Activated naive CD4-positive, alpha-beta T cell treated with anti-CD3 and anti-CD28 coated beads, Interleukin-2, amount 10 ng/mL, durations not matched to agents 7 days and 5 days (primary cell): ENCODE data around the gene CKM.
"Not testable (repeated sequence)": the region's sequence is repeated elsewhere in the genome, so short reads cannot be mapped to it uniquely, and the experiment has no call there.

Experiments
- CTCF ChIA-PET: fragments of 350-600 bp; sonication (Branson Sonifier 250); formaldehyde crosslinking; loops from one replicate; lab custom pipeline; 2021; ENCODE audit warnings: antibody characterized with exemption; lab: Charles Lee
- DNase-seq: peaks from one replicate; pipeline ENCODE4 v3.0.0-alpha.2; 2020
- H3K27ac Mint-ChIP-seq: one replicate; pipeline ENCODE4 v1.8.0; 2021; ENCODE audit warnings: mild to moderate bottlenecking, moderate library complexity, mixed read lengths
- H3K27me3 Mint-ChIP-seq: one replicate; pipeline ENCODE4 v1.8.0; 2021; ENCODE audit warnings: mild to moderate bottlenecking, mixed read lengths
- H3K36me3 Mint-ChIP-seq: one replicate; pipeline ENCODE4 v1.8.0; 2021; ENCODE audit warnings: mixed read lengths
- H3K4me1 Mint-ChIP-seq: one replicate; pipeline ENCODE4 v1.8.0; 2021; ENCODE audit warnings: mixed read lengths
- H3K4me3 Mint-ChIP-seq: one replicate; pipeline ENCODE4 v1.8.0; 2021; ENCODE audit warnings: mild to moderate bottlenecking, moderate library complexity, mixed read lengths
- H3K9me3 Mint-ChIP-seq: one replicate; pipeline ENCODE4 v1.8.0; 2021; ENCODE audit warnings: mixed read lengths

Gene CKM

GRCh38 chr19:45321848-45322247 lies 827 bp downstream of the CKM start:
- H3K27ac Mint-ChIP-seq: no peak overlapping the region

GRCh38 chr19:45320997-45321775 lies 1.5 kb downstream of the CKM start:
- no peaks in the 10 kb centered on the region for H3K36me3 Mint-ChIP-seq
- no peak for DNase-seq
- no peaks in the 10 kb centered on the region for H3K9me3 Mint-ChIP-seq
- peaks cover 72% of the 10 kb centered on the region for H3K27me3 Mint-ChIP-seq
- no peak overlapping the region for H3K27ac Mint-ChIP-seq
- no peaks in the 10 kb centered on the region for H3K4me1 Mint-ChIP-seq
- H3K4me3 Mint-ChIP-seq: no peak overlapping the region
- CTCF ChIA-PET: no interaction called here

More at GRCh38 chr19:45321848-45322247, 827 bp downstream of the CKM start:
- no peak for DNase-seq
- Mint-ChIP-seq H3K4me3 (no peak overlapping the region), H3K4me1 (peaks cover 3% of the 10 kb centered on the region), H3K27me3 (peaks cover 72% of the 10 kb centered on the region), H3K36me3 (no peaks in the 10 kb centered on the region), H3K9me3 (no peaks in the 10 kb centered on the region)
- CTCF ChIA-PET: no interaction called here

GRCh38 chr19:45315304-45315703 lies 7.4 kb downstream of the CKM start:
- CTCF ChIA-PET: no interaction called here
- no peaks in the 10 kb centered on the region for H3K9me3 Mint-ChIP-seq

GRCh38 chr19:45314708-45315245 lies 7.9 kb downstream of the CKM start:
- Mint-ChIP-seq H3K27ac (no peak overlapping the region), H3K27me3 (peaks cover 55% of the 10 kb centered on the region), H3K9me3 (no peaks in the 10 kb centered on the region), H3K36me3 (no peaks in the 10 kb centered on the region), H3K4me1 (no peaks in the 10 kb centered on the region), H3K4me3 (no peak overlapping the region)
- no peak for DNase-seq
- CTCF ChIA-PET: no interaction called here

More at GRCh38 chr19:45315304-45315703, 7.4 kb downstream of the CKM start:
- H3K4me1 Mint-ChIP-seq: no peaks in the 10 kb centered on the region
- no peaks in the 10 kb centered on the region for H3K36me3 Mint-ChIP-seq
- no peak for DNase-seq
- H3K27ac Mint-ChIP-seq: no peak overlapping the region
- H3K27me3 Mint-ChIP-seq: peaks cover 55% of the 10 kb centered on the region
- no peak overlapping the region for H3K4me3 Mint-ChIP-seq

- H3K4me1 Mint-ChIP-seq, H3K4me3 Mint-ChIP-seq, H3K36me3 Mint-ChIP-seq, DNase-seq, H3K27ac Mint-ChIP-seq, H3K9me3 Mint-ChIP-seq, CTCF ChIA-PET: not testable (repeated sequence)
- peaks cover 36% of the 10 kb centered on the region for H3K27me3 Mint-ChIP-seq
These were observed 10.4 kb downstream of the CKM start for GRCh38 chr19:45312285-45312684.

- no peak overlapping the region for H3K27ac Mint-ChIP-seq
- CTCF ChIA-PET: no interaction called here
- H3K36me3 Mint-ChIP-seq: no peaks in the 10 kb centered on the region
- H3K27me3 Mint-ChIP-seq: peaks cover 30% of the 10 kb centered on the region
- no peak for DNase-seq
- H3K4me1 Mint-ChIP-seq: no peaks in the 10 kb centered on the region
- H3K4me3 Mint-ChIP-seq: no peak overlapping the region
- no peaks in the 10 kb centered on the region for H3K9me3 Mint-ChIP-seq
These were observed 11.1 kb downstream of the CKM start for GRCh38 chr19:45311621-45312020.

GRCh38 chr19:45309322-45309721 lies 13.4 kb downstream of the CKM start:
- not testable (repeated sequence) for H3K27ac Mint-ChIP-seq

GRCh38 chr19:45307361-45307760 lies 15.3 kb downstream of the CKM start:
- Mint-ChIP-seq H3K27me3 (peaks cover 21% of the 10 kb centered on the region), H3K9me3 (no peaks in the 10 kb centered on the region), H3K4me3 (no peak overlapping the region), H3K36me3 (no peaks in the 10 kb centered on the region), H3K27ac (no peak overlapping the region), H3K4me1 (no peaks in the 10 kb centered on the region)
- CTCF ChIA-PET: interaction anchor here (1.5 kb wide), 1 partner anchor 9 kb away, joined by 3 read pairs; no protein-coding TSS in a partner anchor
- DNase-seq: no peak

More at GRCh38 chr19:45309322-45309721, 13.4 kb downstream of the CKM start:
- H3K9me3 Mint-ChIP-seq, H3K4me3 Mint-ChIP-seq, H3K4me1 Mint-ChIP-seq, H3K36me3 Mint-ChIP-seq, DNase-seq: not testable (repeated sequence)
- CTCF ChIA-PET: interaction anchor here (0.5 to 0.7 kb wide), 2 partner anchors 32 to 424 kb away, joined by 3 to 4 read pairs; no protein-coding TSS in a partner anchor
- peaks cover 27% of the 10 kb centered on the region for H3K27me3 Mint-ChIP-seq

GRCh38 chr19:45306518-45307027 lies 16.1 kb downstream of the CKM start:
- no peak overlapping the region for H3K27ac Mint-ChIP-seq
- no peaks in the 10 kb centered on the region for H3K36me3 Mint-ChIP-seq
- no peak overlapping the region for H3K4me3 Mint-ChIP-seq
- no peaks in the 10 kb centered on the region for H3K9me3 Mint-ChIP-seq
- CTCF ChIA-PET: interaction anchor here (1.5 kb wide), 1 partner anchor 10 kb away, joined by 3 read pairs; no protein-coding TSS in a partner anchor
- H3K27me3 Mint-ChIP-seq: peaks cover 15% of the 10 kb centered on the region
- DNase-seq: no peak
- H3K4me1 Mint-ChIP-seq: no peaks in the 10 kb centered on the region

GRCh38 chr19:45306040-45306439 lies 16.6 kb downstream of the CKM start:
- no peak overlapping the region for H3K27ac Mint-ChIP-seq
- H3K4me1 Mint-ChIP-seq: no peaks in the 10 kb centered on the region
- peaks cover 15% of the 10 kb centered on the region for H3K27me3 Mint-ChIP-seq
- no peak overlapping the region for H3K4me3 Mint-ChIP-seq
- no peaks in the 10 kb centered on the region for H3K36me3 Mint-ChIP-seq
- DNase-seq: no peak
- CTCF ChIA-PET: interaction anchor here (1.5 kb wide), 1 partner anchor 10 kb away, joined by 3 read pairs; no protein-coding TSS in a partner anchor
- H3K9me3 Mint-ChIP-seq: no peaks in the 10 kb centered on the region

GRCh38 chr19:45305421-45305820 lies 17.3 kb downstream of the CKM start:
- Mint-ChIP-seq H3K9me3 (no peaks in the 10 kb centered on the region), H3K27me3 (peaks cover 15% of the 10 kb centered on the region), H3K27ac (no peak overlapping the region), H3K4me1 (no peaks in the 10 kb centered on the region), H3K4me3 (no peak overlapping the region), H3K36me3 (no peaks in the 10 kb centered on the region)
- DNase-seq: no peak
- CTCF ChIA-PET: no interaction called here

GRCh38 chr19:45305007-45305406 lies 17.7 kb downstream of the CKM start:
- no peaks in the 10 kb centered on the region for H3K4me1 Mint-ChIP-seq
- no peaks in the 10 kb centered on the region for H3K9me3 Mint-ChIP-seq
- H3K27me3 Mint-ChIP-seq: peaks cover 15% of the 10 kb centered on the region
- CTCF ChIA-PET: interaction anchor here (0.9 kb wide), 1 partner anchor 212 kb away, joined by 3 read pairs; no protein-coding TSS in a partner anchor
- no peak overlapping the region for H3K4me3 Mint-ChIP-seq
- no peaks in the 10 kb centered on the region for H3K36me3 Mint-ChIP-seq
- no peak for DNase-seq
- no peak overlapping the region for H3K27ac Mint-ChIP-seq

- peaks cover 15% of the 10 kb centered on the region for H3K27me3 Mint-ChIP-seq
- H3K4me1 Mint-ChIP-seq: no peaks in the 10 kb centered on the region
- H3K36me3 Mint-ChIP-seq: no peaks in the 10 kb centered on the region
- H3K27ac Mint-ChIP-seq: peak overlapping the region; percentile 29
- H3K4me3 Mint-ChIP-seq: no peak overlapping the region
- CTCF ChIA-PET: interaction anchor here (0.9 kb wide), 1 partner anchor 212 kb away, joined by 3 read pairs; no protein-coding TSS in a partner anchor
- no peaks in the 10 kb centered on the region for H3K9me3 Mint-ChIP-seq
- DNase-seq: no peak
These were observed 18.3 kb downstream of the CKM start for GRCh38 chr19:45304141-45304926.
